A172 (cell line): ENCODE results near the gene GDPD2. TPM values are rescaled to one million over a fixed set of nuclear protein-coding genes. Genes with fewer than 3 reads are reported as not detected.
A peak's percentile ranks its signal among the peaks of the same experiment; 100 is the strongest.
"Not testable (repeated sequence)": the region's sequence is repeated elsewhere in the genome, so short reads cannot be mapped to it uniquely, and the experiment has no call there.

Experiments used
- DNase-seq: peaks from one replicate; pipeline ENCODE4 v3.0.0-alpha.2; 2015; ENCODE audit warnings: low spot score
- total RNA-seq: library from RNA; depleted of rRNA; stranded (reverse); fragments of >200 nt; shearing (Covaris generic); gene quantifications from 2 replicates; pipeline ENCODE4 v1.2.3, GENCODE V29; 2014; rRNA removed

Gene GDPD2
- 0.07 and 0.12 TPM in 2 replicates for total RNA-seq

- peak; percentile 12 for DNase-seq
Measured at GRCh38 chrX:70422851-70423341, at the start of gene GDPD2. TSS of gene GDPD2 (plus strand) at chrX:70423314. CDS start at chrX:70424985, 1,671 bp downstream.

DNA sequence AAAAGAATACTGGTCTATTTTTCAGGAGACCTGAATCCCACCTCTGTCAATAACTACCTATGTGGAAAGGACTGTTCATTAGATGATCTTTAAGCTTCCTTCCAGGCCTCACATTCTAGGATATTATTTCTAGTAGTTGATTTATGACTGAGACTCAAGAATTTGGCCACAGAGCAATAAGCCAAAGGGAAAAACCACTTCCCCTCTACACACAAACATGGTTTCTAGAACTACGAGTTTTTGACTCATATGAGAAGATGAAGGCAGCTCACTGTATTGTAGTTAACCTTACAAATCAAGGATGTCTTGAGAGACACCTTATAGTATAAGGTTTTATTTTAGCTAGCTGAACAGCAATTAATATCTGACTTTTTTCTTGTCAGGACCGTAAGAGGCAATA, 36.9 kb upstream of the GDPD2 start:
- DNase-seq, result no peak

DNA sequence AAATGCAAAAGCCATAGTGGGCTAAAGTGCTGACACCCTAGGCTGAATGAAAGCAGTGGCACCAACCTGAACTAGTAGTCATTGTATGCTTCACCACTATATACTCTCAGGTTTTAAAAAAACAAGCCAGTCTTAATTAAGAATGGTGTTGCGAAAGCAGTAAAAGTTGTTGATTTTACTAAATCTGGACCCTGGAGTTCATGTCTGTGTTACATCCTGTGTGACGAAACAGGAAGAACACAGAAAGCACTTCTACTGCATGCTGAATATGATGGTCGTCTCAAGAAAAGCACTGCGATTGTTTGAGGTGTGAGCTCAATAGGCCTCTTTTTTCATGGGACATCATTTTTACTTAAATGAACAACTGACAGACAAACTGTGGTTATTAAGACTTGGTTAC, 24.2 kb upstream of the GDPD2 start:
- DNase-seq, result no peak

GRCh38 chrX:70400181-70400580, 22.9 kb upstream of the GDPD2 start:
- not testable (repeated sequence) for DNase-seq

DNA sequence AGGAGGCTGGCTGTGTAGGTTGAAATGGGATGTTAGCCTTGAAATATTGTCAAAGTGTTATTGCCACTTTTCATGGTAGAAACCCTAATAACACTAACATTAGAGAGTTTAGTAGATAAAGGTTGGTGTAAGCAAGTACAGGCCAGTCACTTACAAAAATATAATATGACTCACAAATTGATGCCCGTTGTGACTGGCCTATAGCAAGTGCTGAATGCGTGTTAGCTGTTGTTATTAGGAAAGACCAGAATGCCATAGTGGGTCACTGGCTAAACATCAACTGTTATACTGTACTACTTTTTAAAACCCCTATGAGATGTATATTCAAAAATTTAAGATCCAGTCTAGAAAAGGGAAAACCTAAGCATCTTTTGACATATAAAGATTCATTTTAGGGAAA, 20.4 kb upstream of the GDPD2 start:
- DNase-seq, result no peak

GRCh38 chrX:70405003-70405402, 18.1 kb upstream of the GDPD2 start:
- no peak for DNase-seq

DNA sequence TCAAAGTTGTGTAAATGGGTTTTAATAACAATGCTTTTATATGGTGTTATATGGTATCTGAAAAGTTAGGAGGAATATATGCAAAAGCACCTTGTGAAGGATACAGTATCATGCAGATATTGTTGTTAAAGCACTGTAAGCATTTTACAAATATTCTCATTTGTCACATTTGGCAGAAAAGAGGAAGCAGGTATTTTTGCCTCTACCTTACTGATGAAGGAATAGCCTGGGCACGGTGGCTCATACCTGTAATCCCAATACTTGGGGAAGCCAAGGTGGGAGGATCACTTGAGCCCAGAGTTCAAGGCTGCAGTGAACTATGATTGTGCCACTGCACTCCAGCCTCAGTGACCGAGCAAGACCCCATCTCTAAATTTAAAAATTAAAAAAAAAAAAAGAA, 12.2 kb upstream of the GDPD2 start:
- DNase-seq, result no peak

DNA sequence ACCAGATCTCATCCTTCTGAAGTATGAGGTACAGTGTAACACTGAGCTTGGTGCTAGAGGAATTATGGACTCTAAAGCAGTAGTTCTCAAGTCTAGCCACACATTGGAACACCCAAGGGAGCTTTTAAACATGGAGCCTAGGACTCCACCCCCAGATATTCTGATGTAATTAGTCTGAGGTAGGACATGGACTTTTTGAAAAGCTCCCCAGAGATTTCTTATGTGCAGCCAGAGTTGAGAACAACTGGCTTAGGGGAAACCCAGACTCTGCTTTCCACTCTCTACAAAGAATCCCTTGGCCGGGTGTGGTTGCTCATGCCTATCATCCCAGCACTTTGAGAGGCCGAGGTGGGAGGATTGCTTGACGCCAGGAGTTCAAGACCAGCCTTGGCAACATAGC, 11.6 kb upstream of the GDPD2 start:
- DNase-seq, result no peak

GRCh38 chrX:70421618-70422017, 1.5 kb upstream of the GDPD2 start:
- DNase-seq, result no peak

DNA sequence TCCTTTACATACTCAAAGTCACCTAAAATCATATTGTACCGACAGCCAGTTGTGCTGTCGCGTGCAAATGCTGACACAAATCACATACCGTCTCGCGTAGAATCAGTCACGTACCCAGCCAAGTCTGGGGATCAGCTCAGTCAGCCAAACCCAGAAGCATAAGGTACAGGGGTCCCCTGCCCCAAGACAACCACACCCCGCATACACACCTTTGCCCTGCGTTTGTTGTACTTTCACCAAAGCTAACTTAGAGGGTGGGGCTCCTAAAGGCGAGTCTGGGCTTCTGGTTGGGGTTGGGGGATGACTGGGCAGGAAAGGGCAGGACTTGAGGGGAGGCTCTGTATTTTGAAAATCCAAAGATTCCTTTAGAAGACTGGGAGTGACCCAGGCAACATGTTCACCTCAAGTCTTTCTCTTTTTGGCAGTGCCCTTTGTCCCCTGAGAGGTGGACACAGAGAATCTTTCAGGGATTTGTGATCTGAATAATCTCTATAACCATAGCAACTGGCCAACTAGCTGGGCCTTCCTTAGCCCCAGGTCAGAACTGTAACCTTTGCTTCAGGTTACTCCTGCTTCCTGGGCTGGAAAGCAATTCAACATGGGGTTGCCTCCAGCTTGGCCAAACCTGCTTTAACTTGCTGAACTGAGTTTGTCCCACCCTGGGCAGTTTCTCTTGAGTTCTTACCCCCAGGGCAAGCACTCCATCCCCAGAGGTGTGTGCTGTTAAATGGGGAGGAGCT, 992 bp downstream of the GDPD2 start:
- no peak for DNase-seq

DNA sequence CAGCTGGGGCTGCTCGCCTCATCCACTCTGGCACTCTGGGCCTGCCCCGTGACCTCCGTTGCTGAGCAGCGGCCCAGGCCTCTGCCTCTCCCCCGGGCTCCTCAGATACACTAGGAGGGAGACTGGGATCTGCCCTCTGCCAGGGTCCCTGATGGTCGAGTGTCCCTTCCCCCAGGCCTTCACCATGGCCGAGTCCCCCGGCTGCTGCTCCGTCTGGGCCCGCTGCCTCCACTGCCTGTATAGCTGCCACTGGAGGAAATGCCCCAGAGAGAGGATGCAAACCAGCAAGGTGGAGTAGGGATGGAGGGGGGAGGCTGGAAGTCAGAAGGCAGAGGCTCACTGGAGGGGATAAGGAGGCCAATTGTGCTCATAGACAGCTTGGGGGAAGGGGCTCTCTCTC, 1.7 kb downstream of the GDPD2 start:
- no peak for DNase-seq

GRCh38 chrX:70426286-70427278, 3.5 kb downstream of the GDPD2 start:
- no peak for DNase-seq

GRCh38 chrX:70427365-70427764, 4.3 kb downstream of the GDPD2 start:
- no peak for DNase-seq

- DNase-seq, result no peak
Measured at GRCh38 chrX:70429759-70430158, 6.6 kb downstream of the GDPD2 start.

DNA sequence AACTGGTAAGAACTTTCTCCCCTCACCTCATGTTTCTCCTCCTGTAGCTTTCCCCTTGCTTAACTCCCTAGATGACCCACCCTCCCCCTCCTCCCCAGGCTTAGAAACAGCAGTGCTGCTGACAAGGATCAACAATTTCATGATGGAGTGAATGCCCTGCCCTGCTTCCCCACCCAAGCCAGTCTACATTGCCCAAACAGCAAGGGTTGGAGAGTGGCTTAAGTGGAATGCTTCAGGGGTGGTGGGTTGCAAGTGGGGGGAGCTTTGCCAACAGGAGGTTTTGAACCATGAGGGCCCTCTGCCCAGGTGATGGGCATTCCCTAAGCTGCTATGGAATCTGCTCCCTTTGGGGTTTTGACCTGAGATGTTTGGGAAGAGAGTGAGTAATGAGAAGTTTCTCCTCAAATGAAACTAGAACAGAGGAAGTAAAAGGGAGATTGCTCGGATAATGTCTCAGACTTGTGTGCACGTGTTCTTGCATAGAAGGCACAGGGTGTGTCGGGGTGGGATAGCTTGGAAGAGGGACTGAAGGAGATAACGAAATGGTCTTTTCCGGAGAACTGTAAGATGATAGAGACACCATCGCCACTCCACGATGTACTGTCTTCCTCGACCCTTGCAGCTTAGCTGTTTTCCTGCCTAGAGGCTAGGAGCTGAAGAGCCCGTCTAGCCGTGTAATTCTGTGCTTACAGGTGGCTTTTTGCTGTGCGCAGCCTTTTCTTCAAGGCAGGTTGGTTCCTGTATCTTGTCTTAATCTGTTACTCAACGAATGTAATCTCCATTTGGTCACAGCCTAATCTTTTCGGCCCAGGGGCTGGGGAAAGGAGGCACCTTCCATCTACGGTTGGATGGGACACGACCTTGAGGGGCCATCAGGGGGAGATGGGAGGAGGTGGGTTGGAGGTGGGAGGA, 10.1 kb downstream of the GDPD2 start:
- DNase-seq, result no peak

GRCh38 chrX:70433848-70434351, 10.8 kb downstream of the GDPD2 start:
- DNase-seq, result peak; percentile 47

DNA sequence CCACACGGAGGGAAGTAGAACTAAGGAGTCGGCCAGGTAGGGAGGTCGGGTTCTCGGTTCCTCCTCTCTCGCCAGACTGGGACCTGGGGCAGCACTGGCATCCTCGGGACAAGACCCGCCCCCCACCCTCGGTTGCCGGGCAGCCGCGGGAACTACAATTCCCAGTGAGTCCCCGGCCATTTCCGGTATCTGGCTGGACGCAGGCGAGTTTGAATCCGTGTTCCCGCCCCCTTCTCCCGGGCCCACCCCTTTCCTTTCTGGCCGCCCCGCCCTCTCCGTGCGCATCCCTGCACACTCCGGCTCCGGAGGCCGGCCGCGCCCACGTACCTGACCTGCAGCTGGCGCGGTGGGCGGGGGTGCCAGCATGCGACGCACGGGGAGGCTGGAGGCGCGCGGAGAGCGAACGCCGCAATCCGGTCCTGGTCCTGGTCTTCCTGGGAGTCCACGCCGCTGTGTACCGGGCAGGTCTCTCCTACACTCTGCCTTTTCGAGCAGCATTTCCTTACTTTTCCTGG, 11.3 kb downstream of the GDPD2 start:
- DNase-seq, result peak; percentile 81

DNA sequence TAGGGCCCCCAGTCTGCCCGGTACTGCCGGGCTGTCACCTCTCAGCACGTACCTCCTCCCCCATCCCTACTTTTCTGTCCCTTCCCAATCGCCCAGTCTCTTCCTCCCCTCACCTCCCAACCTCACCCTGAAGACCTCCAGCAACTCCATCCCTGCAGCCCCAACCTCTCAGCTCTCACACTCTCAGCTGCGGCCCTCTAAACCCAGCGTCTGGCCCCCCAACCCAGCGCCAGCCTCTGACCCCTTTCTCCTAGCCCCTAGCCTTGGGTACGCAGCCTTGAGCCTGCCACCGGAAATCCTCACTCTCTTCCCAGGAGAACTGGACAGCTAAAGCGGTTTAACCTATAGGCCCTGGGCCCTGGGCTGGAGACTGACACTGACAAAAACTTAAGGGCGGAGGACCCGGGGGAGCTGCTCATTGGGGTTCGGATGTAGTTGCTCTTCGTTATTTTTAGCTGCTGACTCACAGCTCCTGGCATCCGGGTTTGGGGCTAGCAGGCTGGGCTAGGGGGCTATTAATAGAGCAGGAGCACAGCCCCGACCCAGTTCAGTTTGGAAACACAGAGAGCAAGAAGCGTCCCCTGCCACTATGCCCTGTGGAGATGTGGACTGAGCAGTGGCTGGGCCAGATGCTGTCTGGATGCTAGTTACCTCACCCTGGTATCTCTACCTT, 11.9 kb downstream of the GDPD2 start:
- peak; percentile 61 for DNase-seq

DNA sequence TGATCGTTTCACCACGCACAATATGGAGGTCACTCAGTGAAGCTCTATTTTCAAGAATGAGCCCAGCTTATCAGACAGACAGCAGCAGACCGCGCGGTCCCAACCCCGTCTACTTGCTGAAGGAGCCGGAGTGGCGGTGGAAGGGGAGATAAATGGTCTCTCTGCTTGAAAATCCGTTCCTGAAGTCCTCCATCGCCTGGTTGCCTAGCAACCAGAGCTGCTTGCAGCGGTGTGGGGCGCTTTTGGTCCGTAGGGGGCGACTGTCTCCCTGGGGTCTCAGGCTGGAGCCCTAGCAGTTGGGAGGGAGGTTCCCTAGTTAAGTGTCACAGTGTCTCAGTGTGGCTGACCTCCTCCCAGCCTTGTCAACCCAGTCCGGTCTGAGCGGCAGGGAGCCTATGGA, 13.2 kb downstream of the GDPD2 start:
- no peak for DNase-seq

- DNase-seq, result no peak
Measured at GRCh38 chrX:70437011-70437410, 13.9 kb downstream of the GDPD2 start.
